Natural killer cell (primary cell): Measurements from ENCODE around the gene SMYD2. TPM values are rescaled to one million over a fixed set of nuclear protein-coding genes. Genes with fewer than 3 reads are reported as not detected.

ENCODE experiments used
- ATAC-seq, 3 donors: fragments of 150-1000 bp in 2 of 3; fragments of 200-7000 bp in 1 of 3; cut with Tn5 transposase; 1 replicate in 1 of 3; 2 replicates in 2 of 3; pipeline ENCODE4 v1.10.0; 2021; ENCODE audit warnings: mild to moderate bottlenecking in 2 of 3, moderate library complexity in 2 of 3
- DNase-seq, 2 donors: peaks; one replicate each; pipeline versions ENCODE4 v3.0.0 to v3.0.0-alpha.2; 2013 to 2021; ENCODE audit warnings: mixed read lengths in 1 of 2
- H3K27ac ChIP-seq: one replicate; pipeline ENCODE4 v1.5.1; 2013; ENCODE audit warnings: mild to moderate bottlenecking, low read length
- H3K27me3 ChIP-seq: one replicate; pipeline ENCODE4 v1.6.1; 2013; ENCODE audit warnings: low read length; ENCODE audit not compliant: control insufficient read depth, insufficient read depth
- H3K36me3 ChIP-seq: one replicate; pipeline ENCODE4 v1.6.1; 2013; ENCODE audit warnings: low read length; ENCODE audit not compliant: control insufficient read depth, insufficient read depth
- H3K4me1 ChIP-seq: one replicate; pipeline ENCODE4 v1.6.1; 2013; ENCODE audit warnings: low read length; ENCODE audit not compliant: control insufficient read depth, insufficient read depth
- H3K4me3 ChIP-seq: one replicate; pipeline ENCODE4 v1.5.1; 2013; ENCODE audit warnings: low read length
- H3K9me3 ChIP-seq: one replicate; pipeline ENCODE4 v1.6.1; 2013; ENCODE audit warnings: low read length; ENCODE audit not compliant: control insufficient read depth, insufficient read depth
- H3K27ac Mint-ChIP-seq, 2 donors: one replicate each; pipeline ENCODE4 v1.8.0; 2022; ENCODE audit warnings: mild to moderate bottlenecking in 2 of 2, mixed read lengths in 2 of 2, moderate library complexity in 1 of 2
- H3K27me3 Mint-ChIP-seq, 2 donors: one replicate each; pipeline ENCODE4 v1.8.0; 2022; ENCODE audit warnings: low read depth in 2 of 2, mixed read lengths in 2 of 2
- H3K36me3 Mint-ChIP-seq: one replicate; pipeline ENCODE4 v1.8.0; 2022; ENCODE audit warnings: mixed read lengths
- H3K4me1 Mint-ChIP-seq, 2 donors: one replicate each; pipeline ENCODE4 v1.8.0; 2022; ENCODE audit warnings: mixed read lengths in 2 of 2
- H3K4me3 Mint-ChIP-seq: one replicate; pipeline ENCODE4 v1.8.0; 2022; ENCODE audit warnings: mild to moderate bottlenecking, moderate library complexity, mixed read lengths
- H3K9me3 Mint-ChIP-seq, 2 donors: one replicate each; pipeline ENCODE4 v1.8.0; 2022; ENCODE audit warnings: mixed read lengths in 2 of 2
- WGBS: methylation state at CpG from one replicate; pipeline ENCODE4 v1.1.7; 2013; ENCODE audit warnings: missing lambda C conversion rate; ENCODE audit not compliant: insufficient coverage; 5-methylcytosine and 5-hydroxymethylcytosine counted together
- intact Hi-C: fragments of 100-400 bp; cut with micrococcal nuclease; formaldehyde crosslinking; loops from one replicate; pipeline ENCODE4 v1.14.2; 2022
- total RNA-seq, 4 donors: library from RNA; stranded (reverse); fragments of 120-200 nt in 1 of 4; gene quantifications; one replicate each; pipeline versions ENCODE4 v1.2.3 to v1.2.4, GENCODE V29; 2013 to 2022
- TF ChIP-seq, protein P1 (sequence below): fragments of 200-600 bp; IDR thresholded peaks from one replicate; pipeline ENCODE4 v1.8.0; 2022; ENCODE audit warnings: antibody characterized with exemption

SMYD2 gene
- total RNA-seq, 3 donors from 2014 or later (not counting 1 experiment from before 2014, with no cell fraction given) = 23.1 to 27.8 (median 26.9) TPM

DNA sequence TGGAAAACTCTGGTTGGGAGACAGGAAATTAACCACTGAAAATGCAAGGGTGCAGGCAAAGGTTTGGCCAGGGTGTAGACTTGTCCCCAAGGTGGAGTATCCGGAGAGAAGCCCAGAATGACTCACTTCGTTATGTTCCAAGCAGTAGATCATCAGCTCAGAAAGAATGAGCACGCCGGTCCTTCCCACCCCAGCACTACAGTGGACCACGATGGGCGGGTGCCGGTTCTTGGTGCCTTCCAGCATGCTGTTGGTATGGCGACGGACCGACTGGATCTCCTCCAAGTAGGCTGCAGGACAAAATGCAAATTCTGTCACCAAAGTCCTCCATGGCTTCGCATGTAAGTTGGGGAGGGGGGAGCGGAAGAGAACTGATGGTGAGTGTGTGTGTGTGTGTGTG, 83.4 kb downstream of the SMYD2 start:
- H3K36me3 Mint-ChIP-seq = no peaks in the 10 kb centered on the region
- ATAC-seq (no peak), DNase-seq (no peak)
- no peaks in the 10 kb centered on the region for H3K9me3 Mint-ChIP-seq
- Histone ChIP-seq H3K36me3 (no peaks in the 10 kb centered on the region), H3K4me1 (no peaks in the 10 kb centered on the region), H3K27me3 (no peaks in the 10 kb centered on the region), H3K9me3 (no peaks in the 10 kb centered on the region), H3K4me3 (no peak overlapping the region), H3K27ac (no peak overlapping the region)
- no peaks in the 10 kb centered on the region for H3K4me1 Mint-ChIP-seq
- H3K27me3 Mint-ChIP-seq = peaks cover 14 to 51% of the 10 kb centered on the region in 2 donors
- intact Hi-C loops = no loop called here
- TF ChIP-seq, protein P1, sequence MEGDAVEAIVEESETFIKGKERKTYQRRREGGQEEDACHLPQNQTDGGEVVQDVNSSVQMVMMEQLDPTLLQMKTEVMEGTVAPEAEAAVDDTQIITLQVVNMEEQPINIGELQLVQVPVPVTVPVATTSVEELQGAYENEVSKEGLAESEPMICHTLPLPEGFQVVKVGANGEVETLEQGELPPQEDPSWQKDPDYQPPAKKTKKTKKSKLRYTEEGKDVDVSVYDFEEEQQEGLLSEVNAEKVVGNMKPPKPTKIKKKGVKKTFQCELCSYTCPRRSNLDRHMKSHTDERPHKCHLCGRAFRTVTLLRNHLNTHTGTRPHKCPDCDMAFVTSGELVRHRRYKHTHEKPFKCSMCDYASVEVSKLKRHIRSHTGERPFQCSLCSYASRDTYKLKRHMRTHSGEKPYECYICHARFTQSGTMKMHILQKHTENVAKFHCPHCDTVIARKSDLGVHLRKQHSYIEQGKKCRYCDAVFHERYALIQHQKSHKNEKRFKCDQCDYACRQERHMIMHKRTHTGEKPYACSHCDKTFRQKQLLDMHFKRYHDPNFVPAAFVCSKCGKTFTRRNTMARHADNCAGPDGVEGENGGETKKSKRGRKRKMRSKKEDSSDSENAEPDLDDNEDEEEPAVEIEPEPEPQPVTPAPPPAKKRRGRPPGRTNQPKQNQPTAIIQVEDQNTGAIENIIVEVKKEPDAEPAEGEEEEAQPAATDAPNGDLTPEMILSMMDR = no peak
- H3K4me3 Mint-ChIP-seq = no peak overlapping the region
- 94% methylated on average over 12 of the region's 12 CpGs for WGBS
- no peak overlapping the region for H3K27ac Mint-ChIP-seq

DNA sequence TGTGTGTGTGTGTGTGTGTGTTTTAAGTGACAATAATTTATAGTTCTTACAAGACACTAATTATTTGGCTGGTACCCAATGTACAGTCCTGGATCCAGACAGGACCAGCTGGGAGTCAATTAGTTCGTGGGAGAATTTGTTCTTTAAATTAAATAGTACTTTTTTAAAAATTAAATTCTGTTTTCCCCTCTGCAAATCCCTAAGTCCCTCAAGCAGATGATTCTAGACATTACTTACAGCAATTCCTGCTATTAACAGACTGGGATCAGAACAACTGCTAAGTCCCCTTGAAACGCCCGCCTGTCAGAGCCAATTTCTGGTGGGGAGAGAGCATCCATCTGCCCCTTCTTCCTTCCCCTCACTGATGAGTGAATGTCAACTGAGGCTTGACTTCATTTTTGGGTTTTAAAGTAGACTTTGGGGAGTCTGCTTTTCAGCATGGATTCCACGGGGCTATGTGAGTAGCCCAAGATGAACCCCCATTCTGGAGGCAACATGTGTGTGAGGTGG, 83.9 kb downstream of the SMYD2 start:
- H3K27ac Mint-ChIP-seq = no peak overlapping the region
- TF ChIP-seq, protein P1 = no peak
- Histone ChIP-seq H3K4me3 (no peak overlapping the region), H3K9me3 (no peaks in the 10 kb centered on the region), H3K4me1 (no peaks in the 10 kb centered on the region), H3K36me3 (no peaks in the 10 kb centered on the region), H3K27ac (no peak overlapping the region), H3K27me3 (no peaks in the 10 kb centered on the region)
- H3K4me3 Mint-ChIP-seq = no peak overlapping the region
- intact Hi-C loops = no loop called here
- H3K4me1 Mint-ChIP-seq = no peaks in the 10 kb centered on the region
- WGBS = 83% methylated on average over 1 of the region's 4 CpGs
- peaks cover 14 to 51% of the 10 kb centered on the region in 2 donors for H3K27me3 Mint-ChIP-seq
- no peak for DNase-seq
- no peak for ATAC-seq
- no peaks in the 10 kb centered on the region for H3K36me3 Mint-ChIP-seq
- no peaks in the 10 kb centered on the region for H3K9me3 Mint-ChIP-seq

DNA sequence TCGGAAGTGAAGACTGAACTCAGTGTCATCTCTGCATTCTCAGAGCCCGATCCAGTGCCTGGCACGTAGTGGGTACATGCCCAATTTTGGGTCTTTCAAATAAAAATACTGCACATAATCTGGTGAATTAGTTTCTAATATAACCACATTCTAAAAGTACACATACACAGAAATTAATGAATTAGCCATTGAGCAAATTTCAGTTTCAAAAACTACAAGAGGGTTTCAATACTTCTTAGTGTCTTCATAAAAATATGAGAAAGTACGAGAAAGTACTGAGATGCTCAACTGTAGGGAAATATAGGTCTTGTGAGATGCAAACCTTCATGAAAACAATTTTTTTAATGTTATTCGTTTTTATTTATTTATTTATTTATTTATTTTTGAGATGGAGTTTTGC, 86.9 kb downstream of the SMYD2 start:
- no peaks in the 10 kb centered on the region for H3K4me1 Mint-ChIP-seq
- Histone ChIP-seq H3K4me3 (no peak overlapping the region), H3K27me3 (no peaks in the 10 kb centered on the region), H3K4me1 (no peaks in the 10 kb centered on the region), H3K9me3 (no peaks in the 10 kb centered on the region), H3K36me3 (no peaks in the 10 kb centered on the region), H3K27ac (no peak overlapping the region)
- TF ChIP-seq, protein P1 = no peak
- no peak overlapping the region for H3K4me3 Mint-ChIP-seq
- no peak overlapping the region for H3K27ac Mint-ChIP-seq
- H3K36me3 Mint-ChIP-seq = no peaks in the 10 kb centered on the region
- ATAC-seq (no peak), DNase-seq (no peak)
- no peaks in the 10 kb centered on the region for H3K9me3 Mint-ChIP-seq
- intact Hi-C loops = no loop called here
- WGBS = 95% methylated on average over 4 of the region's 5 CpGs
- peaks cover 8 to 44% of the 10 kb centered on the region in 2 donors for H3K27me3 Mint-ChIP-seq

DNA sequence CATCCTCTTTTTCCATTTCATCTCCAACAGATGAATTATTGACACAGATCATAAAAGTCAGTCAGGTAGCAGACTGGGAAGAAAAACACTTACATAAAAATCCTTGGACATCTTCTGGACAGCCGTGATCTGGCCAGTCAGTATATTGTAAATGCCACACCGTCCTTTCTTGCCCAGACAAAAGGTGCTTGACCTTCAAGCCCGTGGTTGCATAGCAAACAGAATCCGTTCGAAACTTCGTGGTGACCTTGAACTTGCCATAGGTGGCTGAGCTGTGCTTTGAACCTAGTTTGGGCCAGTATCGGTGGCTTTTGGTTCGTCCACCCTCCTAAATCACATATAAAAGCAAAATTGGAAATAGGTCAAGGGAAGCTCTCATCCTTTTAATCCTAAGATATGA, 88.4 kb downstream of the SMYD2 start:
- Histone ChIP-seq H3K27me3 (no peaks in the 10 kb centered on the region), H3K27ac (no peak overlapping the region), H3K9me3 (no peaks in the 10 kb centered on the region), H3K4me3 (no peak overlapping the region), H3K36me3 (no peaks in the 10 kb centered on the region), H3K4me1 (no peaks in the 10 kb centered on the region)
- DNase-seq (no peak), ATAC-seq (no peak)
- Mint-ChIP-seq H3K27me3 (peaks cover 8 to 34% of the 10 kb centered on the region in 2 donors), H3K36me3 (no peaks in the 10 kb centered on the region), H3K9me3 (no peaks in the 10 kb centered on the region), H3K4me1 (no peaks in the 10 kb centered on the region), H3K27ac (no peak overlapping the region), H3K4me3 (no peak overlapping the region)
- intact Hi-C loops = no loop called here
- 83% methylated on average over 8 of the region's 8 CpGs for WGBS
- TF ChIP-seq, protein P1 = no peak
